ENCODE measurements around the gene FRS3. TPM values are rescaled to one million over a fixed set of nuclear protein-coding genes. Genes with fewer than 3 reads are reported as not detected.
A peak's percentile ranks its signal among the peaks of the same experiment; 100 is the strongest.

FRS3 gene
- total and polyA plus RNA-seq, 2 of the 13 experiments (the other 11 are each of a cell fraction or from before 2014, with no cell fraction given) = 3.0 to 7.4 TPM

DNA sequence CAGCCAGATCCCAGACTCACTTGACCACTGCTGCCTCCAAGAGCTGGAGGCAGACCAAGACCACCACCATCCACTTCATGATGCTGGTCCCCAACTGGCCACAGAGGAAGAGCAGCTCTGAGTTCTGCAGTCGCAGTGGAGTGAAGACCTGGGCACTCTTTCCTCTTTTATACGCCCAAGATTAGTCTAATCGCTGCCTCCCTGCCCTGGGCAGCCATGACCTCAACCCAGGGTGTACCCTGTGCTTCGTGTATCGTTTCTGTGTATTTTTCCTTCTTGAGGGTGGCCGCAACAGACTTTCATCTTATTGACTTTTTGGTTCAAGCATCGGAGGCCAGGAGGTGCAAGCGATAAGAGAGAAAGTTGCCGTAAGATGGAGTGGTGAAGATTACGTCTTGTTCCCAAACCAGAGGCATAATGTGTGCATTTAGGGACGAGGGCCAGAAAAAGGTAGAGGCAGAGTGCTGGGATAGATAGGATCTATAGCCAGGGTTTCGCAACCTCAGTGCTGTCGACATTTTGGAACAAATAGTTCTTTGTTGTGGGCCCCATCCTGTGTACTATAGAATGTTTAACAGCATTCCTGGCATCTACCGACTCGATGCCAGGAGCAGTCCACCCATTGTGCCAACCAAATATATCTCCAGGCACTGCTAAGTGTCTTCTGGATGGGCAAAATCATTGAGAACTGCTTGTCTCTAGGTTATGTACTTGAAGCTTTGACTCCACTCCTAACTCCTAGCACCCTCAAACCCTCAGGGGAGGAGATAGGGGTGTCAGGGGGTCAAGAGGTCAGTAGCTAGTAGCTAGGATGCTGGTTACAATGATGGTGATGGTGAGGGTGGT lies 32.2 kb downstream of the FRS3 start, which contains the start of gene PGC:
TSS of gene PGC (minus strand) at position 142 of the 846 bp plus-strand sequence. CDS start at position 79, 63 bp downstream.
- POLR2A ChIA-PET = interaction anchor here (0.9 to 7.2 kb wide), 12 partner anchors 8 to 371 kb away, joined by 3 to 120 read pairs (median 10); partner anchors contain the start of genes FRS3, TFEB and TOMM6
- CTCF ChIA-PET (ENCODE audit: low intra/inter-chr PET ratio, low total read pairs) = no interaction called here
- no peaks in the 10 kb centered on the region for H3K27me3 ChIP-seq (ENCODE audit: control insufficient read depth in 1 of 2, insufficient read depth in 2 of 2, low read length in 2 of 2)
- H3K4me1 ChIP-seq (ENCODE audit: insufficient read depth, low read length) = peaks cover 83% of the 10 kb centered on the region
- peak; percentile 99 for DNase-seq (ENCODE audit: low spot score)
- H3K27ac ChIP-seq (ENCODE audit: extremely low read length, insufficient read depth, low read length) = peak within 1 kb of the TSS; percentile 91
- in situ Hi-C loops (cut with HindIII; ENCODE audit: extremely low pct_ligation_motif_present, low pct_unique_long_range_greater_than_20kb) = no loop called here
- H3K79me2 ChIP-seq (ENCODE audit: insufficient read depth, low read length) = no peaks in the 10 kb centered on the region
- BruUV-seq (replicated peaks) = no TSS peak
- 1% methylated on average over 15 of the region's 15 CpGs for WGBS (ENCODE audit: low lambda C conversion rate)
- intact Hi-C loops (cut with micrococcal nuclease; ENCODE audit: unreplicated experiment) = loop anchor here (1.0 kb wide), 2 partner anchors 12 to 21 kb away; partner anchors contain the start of gene TFEB
- peak within 1 kb of the TSS; percentile 21 for H2AFZ ChIP-seq (ENCODE audit: low read length)
- no peaks in the 10 kb centered on the region for H3K36me3 ChIP-seq (replicated peaks in 1 of 2; ENCODE audit: control insufficient read depth in 1 of 2, insufficient read depth in 2 of 2, low read length in 2 of 2)
- no peaks in the 10 kb centered on the region for H4K20me1 ChIP-seq (ENCODE audit: insufficient read depth, low read length)
- peak; percentile 96 for FAIRE-seq
- ATAC-seq = peak; percentile 89
- no peaks in the 10 kb centered on the region for H3K9me3 ChIP-seq (ENCODE audit: low read length)
- H3K4me3 ChIP-seq (replicated peaks in 1 of 3; ENCODE audit: insufficient read depth in 1 of 3, low read depth in 2 of 3, low read length in 3 of 3) = peak within 1 kb of the TSS; percentile 16 to 60 (median 38); a peak in 5 of 6 replicates
- peak within 1 kb of the TSS; percentile 88 for H3K4me2 ChIP-seq (ENCODE audit: low read depth, low read length)
- H3K9ac ChIP-seq (ENCODE audit: insufficient read depth, low read depth, low read length) = peak within 1 kb of the TSS; percentile 74
- TF ChIP-seq ZNF224 (CRISPR knock-in tag; IDR thresholded peaks at IDR 0.05) = peak; percentile 84; the same call in 1 of the 2 replicates
- TF ChIP-seq ZNF772 (CRISPR knock-in tag; IDR thresholded peaks at IDR 0.05) = peak; percentile 71
- TF ChIP-seq, protein P1, sequence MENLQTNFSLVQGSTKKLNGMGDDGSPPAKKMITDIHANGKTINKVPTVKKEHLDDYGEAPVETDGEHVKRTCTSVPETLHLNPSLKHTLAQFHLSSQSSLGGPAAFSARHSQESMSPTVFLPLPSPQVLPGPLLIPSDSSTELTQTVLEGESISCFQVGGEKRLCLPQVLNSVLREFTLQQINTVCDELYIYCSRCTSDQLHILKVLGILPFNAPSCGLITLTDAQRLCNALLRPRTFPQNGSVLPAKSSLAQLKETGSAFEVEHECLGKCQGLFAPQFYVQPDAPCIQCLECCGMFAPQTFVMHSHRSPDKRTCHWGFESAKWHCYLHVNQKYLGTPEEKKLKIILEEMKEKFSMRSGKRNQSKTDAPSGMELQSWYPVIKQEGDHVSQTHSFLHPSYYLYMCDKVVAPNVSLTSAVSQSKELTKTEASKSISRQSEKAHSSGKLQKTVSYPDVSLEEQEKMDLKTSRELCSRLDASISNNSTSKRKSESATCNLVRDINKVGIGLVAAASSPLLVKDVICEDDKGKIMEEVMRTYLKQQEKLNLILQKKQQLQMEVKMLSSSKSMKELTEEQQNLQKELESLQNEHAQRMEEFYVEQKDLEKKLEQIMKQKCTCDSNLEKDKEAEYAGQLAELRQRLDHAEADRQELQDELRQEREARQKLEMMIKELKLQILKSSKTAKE (CRISPR knock-in tag; IDR thresholded peaks at IDR 0.05; ENCODE audit: borderline replicate concordance) = peak; percentile 60; the same call in 1 of the 2 replicates
- TF ChIP-seq HNRNPK (IDR thresholded peaks at IDR 0.05; ENCODE audit: low read depth, low read length, poor library complexity, severe bottlenecking) = no peak
- TF ChIP-seq, protein P2, sequence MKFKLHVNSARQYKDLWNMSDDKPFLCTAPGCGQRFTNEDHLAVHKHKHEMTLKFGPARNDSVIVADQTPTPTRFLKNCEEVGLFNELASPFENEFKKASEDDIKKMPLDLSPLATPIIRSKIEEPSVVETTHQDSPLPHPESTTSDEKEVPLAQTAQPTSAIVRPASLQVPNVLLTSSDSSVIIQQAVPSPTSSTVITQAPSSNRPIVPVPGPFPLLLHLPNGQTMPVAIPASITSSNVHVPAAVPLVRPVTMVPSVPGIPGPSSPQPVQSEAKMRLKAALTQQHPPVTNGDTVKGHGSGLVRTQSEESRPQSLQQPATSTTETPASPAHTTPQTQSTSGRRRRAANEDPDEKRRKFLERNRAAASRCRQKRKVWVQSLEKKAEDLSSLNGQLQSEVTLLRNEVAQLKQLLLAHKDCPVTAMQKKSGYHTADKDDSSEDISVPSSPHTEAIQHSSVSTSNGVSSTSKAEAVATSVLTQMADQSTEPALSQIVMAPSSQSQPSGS (CRISPR knock-in tag; IDR thresholded peaks at IDR 0.05) = peak; percentile 79; the same call in 1 of the 2 replicates
- 0 out of 2 replicates have a peak, but pooled peaks have one; percentile 65 for TF ChIP-seq HOXD1 (CRISPR knock-in tag; IDR thresholded peaks at IDR 0.05)
- no peak; the same call in 1 of the 2 replicates for TF ChIP-seq KLF9 (CRISPR knock-in tag; IDR thresholded peaks at IDR 0.05; ENCODE audit: low read depth)
- TF ChIP-seq ZNF569 (CRISPR knock-in tag; IDR thresholded peaks at IDR 0.05; ENCODE audit: borderline replicate concordance) = no peak
- TF ChIP-seq KLF15 (CRISPR knock-in tag; IDR thresholded peaks at IDR 0.05; ENCODE audit: borderline replicate concordance) = no peak
- TF ChIP-seq MLLT10 (CRISPR knock-in tag; IDR thresholded peaks at IDR 0.05) = no peak
- TF ChIP-seq EZH2 (conservative IDR thresholded peaks at IDR 0.05; ENCODE audit: low read depth, low read length) = no peak
- TF ChIP-seq ZNF282 (IDR thresholded peaks at IDR 0.05; ENCODE audit: partially characterized antibody) = no peak
- TF ChIP-seq, protein P3, sequence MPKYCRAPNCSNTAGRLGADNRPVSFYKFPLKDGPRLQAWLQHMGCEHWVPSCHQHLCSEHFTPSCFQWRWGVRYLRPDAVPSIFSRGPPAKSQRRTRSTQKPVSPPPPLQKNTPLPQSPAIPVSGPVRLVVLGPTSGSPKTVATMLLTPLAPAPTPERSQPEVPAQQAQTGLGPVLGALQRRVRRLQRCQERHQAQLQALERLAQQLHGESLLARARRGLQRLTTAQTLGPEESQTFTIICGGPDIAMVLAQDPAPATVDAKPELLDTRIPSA (CRISPR knock-in tag; IDR thresholded peaks at IDR 0.05; ENCODE audit: borderline replicate concordance) = no peak
- TF ChIP-seq GZF1 (CRISPR knock-in tag; IDR thresholded peaks at IDR 0.05) = no peak
- no peak; the same call in 1 of the 2 replicates for TF ChIP-seq NCOA1 (CRISPR knock-in tag; IDR thresholded peaks at IDR 0.05)
